Astrocyte (in vitro differentiated cells and primary cell): ENCODE data around the gene TOR4A. TPM values are rescaled to one million over a fixed set of nuclear protein-coding genes. Genes with fewer than 3 reads are reported as not detected.

Experiments used
- DNase-seq: peaks from one replicate; pipeline ENCODE4 v3.0.0-alpha.2; 2010; ENCODE audit warnings: low read depth
- FAIRE-seq: peaks from 2 replicates; lab custom pipeline; 2011; peaks lifted over from hg19 to GRCh38; lab: Jason Lieb, UNC
- H2AFZ ChIP-seq: 2 replicates; pipeline ENCODE4 v1.6.0; 2012; ENCODE audit warnings: low read depth, low read length, inconsistent platforms
- H3K27ac ChIP-seq: 2 replicates; pipeline ENCODE4 v1.5.1; 2011; ENCODE audit warnings: low read depth, low read length, inconsistent platforms
- H3K27me3 ChIP-seq: 2 replicates; pipeline ENCODE4 v1.6.0; 2011; ENCODE audit warnings: low read length, inconsistent platforms; ENCODE audit not compliant: insufficient read depth
- H3K36me3 ChIP-seq: 2 replicates; pipeline ENCODE4 v1.5.1; 2011; ENCODE audit warnings: low read length, inconsistent platforms; ENCODE audit not compliant: insufficient read depth
- H3K4me1 ChIP-seq: 2 replicates; pipeline ENCODE4 v1.5.1; 2011; ENCODE audit warnings: low read length, inconsistent platforms; ENCODE audit not compliant: insufficient read depth
- H3K4me2 ChIP-seq: 2 replicates; pipeline ENCODE4 v1.6.0; 2012; ENCODE audit warnings: low read length, inconsistent platforms
- H3K4me3 ChIP-seq: 2 replicates; pipeline ENCODE4 v1.5.1; 2011; ENCODE audit warnings: low read depth, mild to moderate bottlenecking, low read length, inconsistent platforms; ENCODE audit not compliant: insufficient read depth
- H3K79me2 ChIP-seq: 2 replicates; pipeline ENCODE4 v1.6.0; 2012; ENCODE audit warnings: mild to moderate bottlenecking, low read length, inconsistent platforms; ENCODE audit not compliant: insufficient read depth
- H3K9ac ChIP-seq: 2 replicates; pipeline ENCODE4 v1.6.0; 2012; ENCODE audit warnings: mild to moderate bottlenecking, low read length, inconsistent platforms
- H3K9me3 ChIP-seq: 2 replicates; pipeline ENCODE4 v1.5.1; 2012; ENCODE audit warnings: low read depth, mild to moderate bottlenecking, low read length, inconsistent platforms; ENCODE audit not compliant: insufficient read depth
- H4K20me1 ChIP-seq: 2 replicates; pipeline ENCODE4 v1.6.0; 2012; ENCODE audit warnings: low read length, inconsistent platforms; ENCODE audit not compliant: insufficient read depth
- H3K27ac Mint-ChIP-seq: one replicate; pipeline ENCODE4 v1.8.0; 2021; ENCODE audit warnings: mild to moderate bottlenecking, mixed read lengths; ENCODE audit not compliant: unreplicated experiment
- H3K27me3 Mint-ChIP-seq: one replicate; pipeline ENCODE4 v1.8.0; 2021; ENCODE audit warnings: low read depth, mixed read lengths; ENCODE audit not compliant: unreplicated experiment
- H3K36me3 Mint-ChIP-seq: one replicate; pipeline ENCODE4 v1.8.0; 2021; ENCODE audit warnings: low read depth, mixed read lengths; ENCODE audit not compliant: unreplicated experiment
- H3K4me1 Mint-ChIP-seq: one replicate; pipeline ENCODE4 v1.8.0; 2021; ENCODE audit warnings: low read depth, mixed read lengths; ENCODE audit not compliant: unreplicated experiment
- H3K4me3 Mint-ChIP-seq: one replicate; pipeline ENCODE4 v1.8.0; 2021; ENCODE audit warnings: mild to moderate bottlenecking, moderate library complexity, mixed read lengths; ENCODE audit not compliant: unreplicated experiment
- H3K9me3 Mint-ChIP-seq: one replicate; pipeline ENCODE4 v1.8.0; 2021; ENCODE audit warnings: mild to moderate bottlenecking, mixed read lengths; ENCODE audit not compliant: unreplicated experiment
- EZH2 ChIP-seq: IDR thresholded peaks from 2 replicates; pipeline ENCODE4 v1.6.1; 2012; ENCODE audit warnings: mild to moderate bottlenecking, low read length, inconsistent platforms; ENCODE audit not compliant: insufficient read depth
- total RNA-seq: library from RNA; stranded (reverse); gene quantifications from 2 replicates; pipeline ENCODE4 v1.2.1, GENCODE V29; 2021
- TF ChIP-seq, protein P1 (sequence below): IDR thresholded peaks from 2 replicates; pipeline ENCODE4 v1.5.1; 2011; ENCODE audit warnings: low read depth, mild to moderate bottlenecking, inconsistent platforms, low read length, moderate library complexity; ENCODE audit not compliant: insufficient read depth

Gene TOR4A
- total RNA-seq, 1 donor from 2014 or later = 11.8 TPM

DNA sequence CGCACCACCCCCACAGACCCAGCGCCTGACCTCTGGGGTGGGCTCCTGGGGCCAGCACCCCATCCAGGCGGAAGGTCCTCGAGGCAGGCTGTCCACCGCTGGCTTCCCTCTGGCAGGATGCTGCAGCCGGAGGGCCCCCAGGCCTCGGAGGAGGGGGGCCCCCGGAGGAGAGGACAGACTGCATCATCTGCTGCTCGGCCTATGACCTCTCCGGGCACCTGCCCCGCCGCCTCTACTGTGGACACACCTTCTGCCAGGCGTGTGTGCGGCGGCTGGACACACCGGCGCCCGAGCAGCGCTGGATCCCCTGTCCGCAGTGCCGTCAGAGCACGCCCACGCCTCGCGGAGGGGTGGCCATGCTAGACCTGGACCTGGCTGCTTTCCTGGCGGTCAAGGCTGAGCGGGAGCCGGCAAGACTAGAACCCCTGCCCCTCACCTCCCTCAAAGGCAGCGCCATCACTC lies 49.0 kb upstream of the TOR4A start:
- Histone ChIP-seq H3K27me3 (no peaks in the 10 kb centered on the region), H3K79me2 (no peaks in the 10 kb centered on the region), H3K4me2 (no peak overlapping the region), H2AFZ (no peak overlapping the region), H3K36me3 (no peaks in the 10 kb centered on the region), H3K4me3 (no peak overlapping the region), H3K9me3 (no peaks in the 10 kb centered on the region), H3K9ac (no peak overlapping the region), H3K4me1 (peaks cover 17% of the 10 kb centered on the region), H4K20me1 (no peaks in the 10 kb centered on the region), H3K27ac (no peak overlapping the region)
- Mint-ChIP-seq H3K4me3 (no peak overlapping the region), H3K27me3 (no peaks in the 10 kb centered on the region), H3K4me1 (peaks cover 4% of the 10 kb centered on the region), H3K9me3 (no peaks in the 10 kb centered on the region), H3K27ac (no peak overlapping the region), H3K36me3 (no peaks in the 10 kb centered on the region)
- FAIRE-seq (no peak), DNase-seq (no peak)
- no peak for TF ChIP-seq EZH2
- TF ChIP-seq, protein P1, sequence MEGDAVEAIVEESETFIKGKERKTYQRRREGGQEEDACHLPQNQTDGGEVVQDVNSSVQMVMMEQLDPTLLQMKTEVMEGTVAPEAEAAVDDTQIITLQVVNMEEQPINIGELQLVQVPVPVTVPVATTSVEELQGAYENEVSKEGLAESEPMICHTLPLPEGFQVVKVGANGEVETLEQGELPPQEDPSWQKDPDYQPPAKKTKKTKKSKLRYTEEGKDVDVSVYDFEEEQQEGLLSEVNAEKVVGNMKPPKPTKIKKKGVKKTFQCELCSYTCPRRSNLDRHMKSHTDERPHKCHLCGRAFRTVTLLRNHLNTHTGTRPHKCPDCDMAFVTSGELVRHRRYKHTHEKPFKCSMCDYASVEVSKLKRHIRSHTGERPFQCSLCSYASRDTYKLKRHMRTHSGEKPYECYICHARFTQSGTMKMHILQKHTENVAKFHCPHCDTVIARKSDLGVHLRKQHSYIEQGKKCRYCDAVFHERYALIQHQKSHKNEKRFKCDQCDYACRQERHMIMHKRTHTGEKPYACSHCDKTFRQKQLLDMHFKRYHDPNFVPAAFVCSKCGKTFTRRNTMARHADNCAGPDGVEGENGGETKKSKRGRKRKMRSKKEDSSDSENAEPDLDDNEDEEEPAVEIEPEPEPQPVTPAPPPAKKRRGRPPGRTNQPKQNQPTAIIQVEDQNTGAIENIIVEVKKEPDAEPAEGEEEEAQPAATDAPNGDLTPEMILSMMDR = no peak

GRCh38 chr9:137228968-137229896 lies 48.3 kb upstream of the TOR4A start:
- no peaks in the 10 kb centered on the region for H4K20me1 ChIP-seq
- H3K27ac Mint-ChIP-seq = no peak overlapping the region
- no peaks in the 10 kb centered on the region for H3K27me3 Mint-ChIP-seq
- no peak overlapping the region for H3K27ac ChIP-seq
- no peak overlapping the region for H3K9ac ChIP-seq
- no peak overlapping the region for H3K4me2 ChIP-seq
- H3K36me3 Mint-ChIP-seq = no peaks in the 10 kb centered on the region
- no peaks in the 10 kb centered on the region for H3K27me3 ChIP-seq
- H3K9me3 Mint-ChIP-seq = no peaks in the 10 kb centered on the region
- no peak overlapping the region for H3K4me3 ChIP-seq
- no peak for FAIRE-seq
- H2AFZ ChIP-seq = no peak overlapping the region
- peaks cover 12% of the 10 kb centered on the region for H3K4me1 ChIP-seq
- H3K4me3 Mint-ChIP-seq = no peak overlapping the region
- TF ChIP-seq, protein P1 = no peak
- TF ChIP-seq EZH2 = no peak
- H3K9me3 ChIP-seq = no peaks in the 10 kb centered on the region
- H3K4me1 Mint-ChIP-seq = peaks cover 4% of the 10 kb centered on the region
- no peak for DNase-seq
- no peaks in the 10 kb centered on the region for H3K79me2 ChIP-seq
- no peaks in the 10 kb centered on the region for H3K36me3 ChIP-seq
